Esophagus mucosa (tissue), 1 donor: ENCODE results near the gene OTUD7B. TPM values are rescaled to one million over a fixed set of nuclear protein-coding genes. Genes with fewer than 3 reads are reported as not detected.
"Not testable (repeated sequence)": the region's sequence is repeated elsewhere in the genome, so short reads cannot be mapped to it uniquely, and the experiment has no call there.

ENCODE experiments used
- ATAC-seq: fragments of 200-7000 bp; cut with Tn5 transposase; one replicate; pipeline ENCODE4 v1.9.1; 2020
- total RNA-seq: library from RNA; stranded (reverse); gene quantifications from one replicate; pipeline ENCODE4 v1.2.4, GENCODE V29; 2023
- donor health status: DM: yes; HTN: yes; CAD: no.

Gene OTUD7B
- total RNA-seq, 1 donor from 2014 or later, result 11.8 TPM

GRCh38 chr1:149942885-149943284 is 67.6 kb downstream of the OTUD7B start:
- ATAC-seq, result no peak

DNA sequence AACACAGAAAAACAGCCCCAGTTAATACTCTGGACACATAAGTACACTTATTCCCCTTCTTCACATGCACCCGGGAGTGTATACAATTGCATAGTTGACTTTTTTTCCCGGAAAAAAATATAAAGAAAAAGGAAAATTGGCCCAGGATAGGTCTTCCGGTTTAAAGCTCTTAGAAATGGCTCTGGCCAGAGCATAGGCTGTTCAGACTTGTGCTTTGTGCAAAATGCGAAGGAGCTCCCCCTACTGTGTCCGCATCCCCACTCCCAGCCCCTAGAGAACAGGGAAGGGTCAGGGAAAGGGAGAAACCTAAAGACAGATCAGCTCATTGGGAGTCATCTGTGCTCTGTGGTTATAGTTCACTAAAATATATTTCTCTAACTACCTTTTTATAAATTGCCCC is 68.3 kb downstream of the OTUD7B start:
- no peak for ATAC-seq

- ATAC-seq, result no peak
Observed at GRCh38 chr1:149940427-149940826, 70.1 kb downstream of the OTUD7B start.

DNA sequence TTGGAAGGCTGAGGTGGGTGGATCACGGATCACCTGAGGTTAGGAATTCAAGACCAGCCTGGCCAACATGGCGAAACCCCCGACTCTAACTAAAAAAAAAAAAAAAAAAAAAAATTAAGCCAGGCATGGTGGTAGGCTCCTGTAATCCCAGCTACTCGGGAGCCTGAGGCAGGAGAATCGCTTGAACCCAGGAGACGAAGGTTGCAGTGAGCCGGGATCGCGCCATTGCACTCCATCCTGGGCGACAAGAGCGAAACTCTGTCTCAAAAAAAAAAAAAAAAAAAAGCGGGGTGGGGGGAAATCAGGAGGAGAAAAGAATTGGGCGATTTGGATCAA is 71.9 kb downstream of the OTUD7B start:
- not testable (repeated sequence) for ATAC-seq

DNA sequence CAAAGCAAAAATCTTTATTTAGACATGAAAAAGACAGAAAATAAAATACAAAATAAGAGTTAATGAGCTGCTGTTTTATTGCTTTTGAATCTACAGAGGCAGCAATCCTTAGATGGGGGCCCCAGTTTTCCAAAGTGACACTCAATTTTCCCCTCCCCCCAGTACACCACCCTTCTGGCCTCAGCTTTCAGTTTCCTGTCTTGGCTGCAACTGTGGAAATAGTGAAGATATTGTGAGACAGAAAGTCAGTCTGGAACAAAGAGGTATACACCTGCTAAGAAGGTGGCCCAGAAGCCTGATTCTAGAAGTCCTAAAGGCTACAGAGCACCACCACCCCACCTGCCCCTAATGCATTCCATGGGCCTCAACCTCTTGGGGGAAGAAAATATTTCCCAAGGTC is 72.8 kb downstream of the OTUD7B start:
- ATAC-seq, result no peak

DNA sequence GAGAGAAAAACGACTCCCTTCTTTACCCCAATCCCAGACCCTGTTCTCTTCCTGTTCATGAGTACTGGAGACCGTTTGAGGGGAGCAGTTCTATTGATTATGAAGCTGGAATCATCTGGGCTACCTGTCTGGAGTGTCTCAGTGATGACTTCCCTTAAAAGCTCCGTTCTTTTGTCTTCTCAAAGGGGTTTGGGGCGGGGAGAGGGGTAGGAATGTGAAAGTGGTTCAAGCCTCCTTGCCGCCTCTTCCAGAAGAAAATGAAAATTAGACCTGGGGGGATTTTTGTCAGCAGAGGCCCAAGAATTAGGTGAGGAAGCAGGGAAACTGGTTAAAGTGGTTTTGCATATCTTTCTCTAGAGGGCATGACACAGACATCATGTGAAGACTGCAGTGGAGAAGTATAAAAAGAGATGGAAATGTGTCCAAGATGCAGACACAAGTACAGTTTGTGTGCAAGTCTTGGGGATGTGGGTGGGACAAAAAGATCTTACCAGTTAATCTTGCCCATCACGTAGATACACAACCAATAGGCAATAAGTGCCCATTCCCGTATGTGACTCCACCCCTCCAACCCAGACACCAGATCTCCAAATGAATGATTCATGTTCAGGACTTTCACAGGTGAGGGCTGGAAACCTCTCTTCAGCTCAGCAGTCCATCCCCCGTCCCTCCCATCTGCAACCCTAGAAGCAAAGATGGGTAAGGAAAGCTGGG is 73.4 kb downstream of the OTUD7B start:
- peak; percentile 65 for ATAC-seq

- peak; percentile 28 for ATAC-seq
Observed at GRCh38 chr1:149936170-149936991, 74.1 kb downstream of the OTUD7B start, which contains the start of gene MTMR11. Gene MTMR11 (minus strand): TSS chr1:149936879. CDS start chr1:149936647, 232 bp downstream.

DNA sequence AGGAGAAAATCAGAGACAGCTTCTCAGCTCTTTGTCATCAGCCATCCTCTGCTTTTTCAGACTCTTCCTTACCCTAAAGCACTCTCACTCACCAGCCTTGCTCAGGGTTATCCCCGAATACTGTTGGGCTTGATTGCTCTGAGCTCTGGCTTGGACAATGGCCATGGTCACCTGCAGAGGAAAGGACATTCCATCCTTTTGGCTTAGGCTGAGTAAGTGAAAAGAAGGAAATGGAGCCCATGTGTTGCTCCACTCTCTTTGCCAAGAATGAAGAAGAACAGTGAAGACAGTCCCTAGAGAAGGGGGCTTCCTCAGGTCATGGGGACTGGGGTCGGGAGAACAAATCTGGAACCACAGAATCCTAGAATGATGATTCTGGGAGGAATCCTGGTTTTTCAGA is 76.2 kb downstream of the OTUD7B start:
- ATAC-seq, result no peak

GRCh38 chr1:149933208-149933607 is 77.3 kb downstream of the OTUD7B start:
- ATAC-seq, result no peak

GRCh38 chr1:149932474-149932873 is 78.1 kb downstream of the OTUD7B start:
- ATAC-seq, result no peak

- no peak for ATAC-seq
Observed at GRCh38 chr1:149931212-149931790, 79.2 kb downstream of the OTUD7B start.

GRCh38 chr1:149929856-149930255 is 80.7 kb downstream of the OTUD7B start:
- ATAC-seq, result no peak

- ATAC-seq, result no peak
Observed at GRCh38 chr1:149928401-149928724, 82.2 kb downstream of the OTUD7B start.

- peak; percentile 96 for ATAC-seq
Observed at GRCh38 chr1:149927563-149928400, 82.7 kb downstream of the OTUD7B start, which contains the start of gene SF3B4. Gene SF3B4 (minus strand): TSS chr1:149927803. CDS start chr1:149927759, 44 bp downstream.

GRCh38 chr1:149927056-149927562 is 83.4 kb downstream of the OTUD7B start:
- ATAC-seq, result peak; percentile 24

GRCh38 chr1:149926296-149926695 is 84.2 kb downstream of the OTUD7B start:
- ATAC-seq, result no peak

DNA sequence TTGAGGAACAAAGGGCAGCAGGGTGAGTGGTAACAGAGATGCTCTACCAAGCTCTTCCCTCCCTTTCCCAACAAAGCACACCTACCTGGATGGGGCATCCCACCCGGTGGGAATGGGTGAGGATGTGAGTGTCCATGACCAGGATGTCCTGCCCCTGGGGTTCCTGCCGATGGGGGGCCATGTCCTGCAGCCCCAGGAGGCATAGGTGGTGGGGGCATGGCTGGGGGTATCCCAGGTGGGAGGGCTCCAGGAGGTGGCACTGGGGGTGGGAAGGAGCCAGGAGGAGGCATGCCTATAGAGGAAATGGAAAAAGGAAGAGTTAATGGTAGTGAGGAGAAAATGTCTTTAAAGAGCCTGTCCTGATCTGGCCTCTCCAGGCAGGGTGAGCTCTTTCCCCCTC is 84.8 kb downstream of the OTUD7B start:
- no peak for ATAC-seq

- no peak for ATAC-seq
Observed at GRCh38 chr1:149925345-149925744, 85.2 kb downstream of the OTUD7B start.

DNA sequence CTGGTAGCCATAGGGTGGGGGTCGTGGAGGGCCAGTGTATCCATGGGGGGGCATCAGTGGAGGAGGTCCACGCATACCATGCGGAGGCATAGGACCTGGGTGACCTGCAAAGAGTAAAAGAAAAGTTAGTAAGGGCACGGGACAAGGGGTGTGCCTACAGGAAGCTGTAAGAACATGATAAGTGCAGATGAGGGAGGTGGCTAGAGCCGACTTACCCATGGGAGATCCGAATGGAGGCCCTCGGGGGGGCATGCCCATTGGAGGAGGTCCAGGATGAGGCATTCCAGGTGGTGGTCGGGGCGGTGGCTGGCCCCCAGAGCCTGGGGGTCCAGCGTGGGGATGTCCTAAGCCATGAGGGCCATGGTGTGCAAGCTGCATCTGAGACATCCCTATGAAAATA is 86.9 kb downstream of the OTUD7B start:
- ATAC-seq, result no peak

- no peak for ATAC-seq
Observed at GRCh38 chr1:149917571-149918144, 92.9 kb downstream of the OTUD7B start, which contains the start of gene SV2A. Gene SV2A (minus strand): TSS chr1:149917844. CDS start chr1:149913840, 4,004 bp downstream.

- no peak for ATAC-seq
Observed at GRCh38 chr1:149916898-149917252, 93.7 kb downstream of the OTUD7B start.
